ENCODE results near the gene STARD3. TPM values are rescaled to one million over a fixed set of nuclear protein-coding genes. Genes with fewer than 3 reads are reported as not detected.

The STARD3 gene
- total RNA-seq, 1 donor from 2014 or later, result 34.9 TPM

GRCh38 chr17:39618956-39619785 lies 17.8 kb upstream of the STARD3 start:
- DNase-seq (ENCODE audit: low read depth), result no peak

DNA sequence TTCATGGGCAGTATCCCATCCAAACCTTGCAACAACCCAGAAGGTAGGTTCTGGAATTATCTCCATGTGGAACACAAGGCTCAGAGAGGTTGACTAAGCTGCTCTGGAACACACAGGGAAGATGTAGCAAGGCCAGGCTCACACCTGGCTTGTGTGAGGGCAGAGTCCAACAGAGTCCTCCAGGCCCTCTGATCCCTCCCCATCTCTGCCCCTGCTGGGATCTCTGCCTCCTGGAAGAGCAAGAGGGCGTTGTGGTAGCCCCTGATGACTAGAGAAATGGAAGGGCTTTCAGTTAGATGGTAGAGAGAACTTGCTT lies 17.2 kb upstream of the STARD3 start:
- DNase-seq (ENCODE audit: low read depth), result no peak

DNA sequence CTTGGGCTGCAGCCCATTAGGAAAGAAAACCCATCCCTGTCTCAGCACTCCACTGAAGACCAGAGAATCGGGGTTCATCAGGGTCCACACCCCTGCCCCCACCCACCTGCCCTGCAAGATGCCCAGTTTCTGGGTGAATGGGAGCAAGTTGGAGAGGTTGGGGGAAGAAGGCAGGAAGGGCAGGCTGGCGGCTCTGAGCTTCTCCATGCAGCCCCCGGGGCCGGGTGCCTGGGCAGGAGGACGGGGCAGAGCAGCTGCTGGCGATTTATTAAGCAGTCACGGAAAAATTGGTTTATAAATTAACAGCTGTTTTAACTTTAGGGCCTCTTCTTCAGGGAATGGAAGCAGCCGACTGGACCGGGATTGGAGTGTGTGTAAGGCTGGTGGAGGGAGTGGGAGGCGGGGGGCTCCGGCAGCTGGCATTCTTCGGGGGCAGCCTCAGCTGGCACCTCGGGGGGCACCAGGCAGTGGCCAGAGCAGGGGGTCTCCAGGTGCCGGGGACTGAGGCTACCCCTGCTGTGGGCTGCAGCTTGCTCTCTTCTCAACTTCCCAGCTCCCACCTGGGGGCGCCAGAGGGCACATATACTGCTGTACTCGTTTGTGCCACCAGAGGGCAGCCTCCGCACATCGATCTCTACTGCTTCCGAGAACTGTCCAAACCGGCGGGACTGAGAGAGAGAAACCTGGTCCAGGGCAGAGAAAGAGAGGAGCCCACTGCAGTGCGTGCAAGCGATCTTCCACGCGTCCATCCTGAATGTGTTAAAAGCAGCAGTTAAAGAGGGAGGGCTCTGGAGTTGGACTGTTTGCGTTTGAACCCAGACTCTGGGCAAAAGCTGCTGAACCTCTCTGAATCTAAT lies 15.2 kb upstream of the STARD3 start:
- DNase-seq (ENCODE audit: low read depth), result peak; percentile 84

GRCh38 chr17:39622380-39623006 lies 14.5 kb upstream of the STARD3 start:
- no peak for DNase-seq (ENCODE audit: low read depth)

- DNase-seq (ENCODE audit: low read depth), result peak; percentile 85
These were observed 13.5 kb upstream of the STARD3 start for GRCh38 chr17:39623356-39623950.

DNA sequence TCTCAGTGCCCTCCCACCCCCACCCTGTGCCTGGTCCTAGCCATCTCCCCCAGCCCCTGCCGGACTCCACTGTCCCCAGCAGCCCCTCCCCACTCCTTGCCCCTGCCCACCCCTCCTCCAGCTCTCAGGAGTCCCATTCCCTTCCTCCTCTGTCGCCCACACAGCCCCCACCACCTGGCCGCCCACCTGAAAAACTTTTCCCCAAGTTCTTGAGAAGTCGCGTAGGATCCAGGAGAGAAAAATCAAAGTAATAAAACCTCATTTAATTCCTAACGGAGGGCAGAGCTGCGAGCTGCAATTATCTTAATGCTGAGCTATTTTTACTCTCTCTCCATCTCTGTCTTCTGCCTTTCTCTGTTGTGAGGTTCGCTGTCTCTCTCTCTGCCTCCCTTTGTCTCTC lies 12.6 kb upstream of the STARD3 start:
- DNase-seq (ENCODE audit: low read depth), result no peak

DNA sequence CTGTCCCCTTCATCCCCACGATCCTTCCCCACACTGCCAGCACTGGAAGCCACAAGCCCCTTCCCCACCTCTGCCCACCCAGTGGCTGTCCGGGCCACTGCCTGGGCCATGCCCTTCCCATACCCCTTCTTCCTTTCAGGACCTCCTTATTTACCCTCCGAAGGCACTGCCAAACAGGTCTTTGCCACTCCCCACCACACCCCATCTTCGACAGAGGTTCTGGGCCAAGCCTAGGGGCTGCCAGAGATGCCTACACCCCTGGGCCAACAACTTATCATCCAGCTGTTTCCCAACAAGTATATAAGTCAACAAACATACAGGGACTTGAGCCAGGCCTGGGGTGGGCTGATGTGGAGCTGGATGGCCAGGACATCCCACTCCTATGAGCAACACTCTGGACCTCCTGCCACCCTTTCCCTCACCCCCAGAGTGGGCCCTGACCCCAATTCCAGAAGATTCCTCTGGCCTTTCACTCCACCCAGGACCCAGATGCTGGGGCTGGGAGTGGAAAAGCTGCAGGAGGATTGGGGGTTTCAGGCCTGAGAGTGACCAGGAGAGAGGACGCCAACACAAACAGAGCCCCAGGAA lies 11.7 kb upstream of the STARD3 start:
- no peak for DNase-seq (ENCODE audit: low read depth)

GRCh38 chr17:39626171-39627046 lies 10.5 kb upstream of the STARD3 start, which contains the start of gene PPP1R1B:
PPP1R1B (plus strand) TSS chr17:39626952; CDS start chr17:39627393, 441 bp downstream.
- DNase-seq (ENCODE audit: low read depth), result no peak

DNA sequence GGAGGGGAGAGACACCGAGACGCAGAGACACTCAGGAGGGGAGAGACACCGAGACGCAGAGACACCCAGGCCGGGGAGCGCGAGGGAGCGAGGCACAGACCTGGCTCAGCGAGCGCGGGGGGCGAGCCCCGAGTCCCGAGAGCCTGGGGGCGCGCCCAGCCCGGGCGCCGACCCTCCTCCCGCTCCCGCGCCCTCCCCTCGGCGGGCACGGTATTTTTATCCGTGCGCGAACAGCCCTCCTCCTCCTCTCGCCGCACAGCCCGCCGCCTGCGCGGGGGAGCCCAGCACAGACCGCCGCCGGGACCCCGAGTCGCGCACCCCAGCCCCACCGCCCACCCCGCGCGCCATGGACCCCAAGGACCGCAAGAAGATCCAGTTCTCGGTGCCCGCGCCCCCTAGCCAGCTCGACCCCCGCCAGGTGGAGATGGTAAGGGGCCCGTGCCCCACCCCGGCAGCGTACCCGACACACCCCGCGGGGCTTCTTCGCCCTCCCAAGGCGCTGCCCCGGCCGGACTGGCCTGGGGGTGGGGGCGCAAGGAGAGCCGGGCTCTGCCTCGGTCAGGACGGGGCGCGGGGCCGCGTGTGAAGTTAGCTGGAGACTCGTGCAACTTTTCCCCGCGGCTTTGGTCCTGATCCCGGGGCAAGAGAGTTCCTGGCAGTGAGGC lies 9.8 kb upstream of the STARD3 start:
- no peak for DNase-seq (ENCODE audit: low read depth)

- DNase-seq (ENCODE audit: low read depth), result no peak
These were observed 9.0 kb upstream of the STARD3 start for GRCh38 chr17:39627712-39628516.

DNA sequence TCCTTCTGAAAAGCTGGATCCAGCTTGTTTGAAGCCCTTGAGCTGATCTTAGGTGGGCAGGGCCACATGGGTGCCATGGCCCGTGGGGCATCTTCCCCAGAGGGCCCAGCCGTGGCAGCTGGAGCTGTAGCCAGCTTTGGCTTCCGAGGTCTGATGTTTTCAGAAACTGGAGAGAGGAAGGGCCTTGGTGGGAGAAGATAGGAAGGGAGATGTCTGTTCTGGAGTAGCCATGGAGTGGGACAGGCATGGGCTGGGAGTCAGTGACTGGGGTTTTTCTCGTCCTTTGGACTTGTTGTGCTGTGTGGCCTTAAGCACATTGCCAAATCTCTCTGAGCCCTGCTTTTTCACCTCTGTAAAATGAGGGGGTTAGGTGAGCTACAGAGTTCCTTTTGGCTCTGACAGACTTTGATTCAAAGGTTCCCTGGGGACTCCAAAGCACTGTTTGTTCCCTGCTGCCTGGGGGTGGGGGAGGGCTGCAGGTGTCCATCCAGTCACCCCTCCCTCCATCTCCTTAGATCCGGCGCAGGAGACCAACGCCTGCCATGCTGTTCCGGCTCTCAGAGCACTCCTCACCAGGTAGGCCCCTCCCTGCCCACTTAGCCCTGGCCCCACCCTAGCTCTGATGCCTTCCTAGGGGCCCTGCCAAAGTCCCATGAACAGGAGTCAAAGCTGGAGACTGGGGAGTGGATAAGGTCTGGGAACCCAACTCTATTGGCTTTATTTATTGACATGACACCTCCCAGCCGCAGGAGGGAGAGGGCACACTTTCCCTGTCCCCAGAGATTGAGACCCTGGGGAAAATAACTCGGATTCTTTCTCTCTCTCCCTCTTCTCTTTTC lies 8.1 kb upstream of the STARD3 start:
- DNase-seq (ENCODE audit: low read depth), result no peak

DNA sequence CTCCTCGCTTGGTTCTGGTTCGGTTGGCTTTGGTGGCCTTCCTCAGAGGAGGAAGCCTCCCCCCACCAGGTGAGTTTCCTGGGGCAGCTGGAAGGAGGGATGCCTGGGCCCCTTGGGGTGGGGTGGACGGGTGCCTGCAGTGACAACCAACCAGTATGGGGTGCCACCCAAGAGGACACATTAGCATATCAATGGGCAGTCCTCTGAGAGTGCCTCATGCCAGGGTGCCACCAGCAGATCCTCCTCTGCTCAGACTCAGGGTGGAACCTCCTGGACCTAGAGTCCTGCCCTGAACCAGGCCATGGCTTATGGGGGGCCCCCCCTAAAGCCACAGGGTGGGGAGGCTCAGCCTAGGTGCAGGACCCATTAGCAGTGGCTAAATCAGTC lies 7.5 kb upstream of the STARD3 start:
- DNase-seq (ENCODE audit: low read depth), result no peak

DNA sequence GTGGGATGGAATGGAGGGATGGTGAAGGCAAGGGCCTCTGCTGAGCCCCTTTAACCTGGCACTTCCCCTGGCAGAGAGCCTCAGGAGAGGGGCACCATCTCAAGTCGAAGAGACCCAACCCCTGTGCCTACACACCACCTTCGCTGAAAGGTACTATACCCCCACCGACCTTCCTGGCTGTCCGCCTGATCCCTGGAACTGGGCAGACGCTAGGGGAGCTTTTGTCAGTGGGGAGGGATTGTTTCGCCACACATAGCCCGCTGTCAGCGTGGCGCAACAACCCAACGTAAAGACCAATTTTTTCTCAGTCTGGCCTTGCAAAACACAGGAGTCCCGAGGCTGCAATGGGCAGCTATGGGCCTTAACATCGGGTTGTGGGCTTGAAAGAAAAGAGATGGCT lies 7.0 kb upstream of the STARD3 start:
- no peak for DNase-seq (ENCODE audit: low read depth)

DNA sequence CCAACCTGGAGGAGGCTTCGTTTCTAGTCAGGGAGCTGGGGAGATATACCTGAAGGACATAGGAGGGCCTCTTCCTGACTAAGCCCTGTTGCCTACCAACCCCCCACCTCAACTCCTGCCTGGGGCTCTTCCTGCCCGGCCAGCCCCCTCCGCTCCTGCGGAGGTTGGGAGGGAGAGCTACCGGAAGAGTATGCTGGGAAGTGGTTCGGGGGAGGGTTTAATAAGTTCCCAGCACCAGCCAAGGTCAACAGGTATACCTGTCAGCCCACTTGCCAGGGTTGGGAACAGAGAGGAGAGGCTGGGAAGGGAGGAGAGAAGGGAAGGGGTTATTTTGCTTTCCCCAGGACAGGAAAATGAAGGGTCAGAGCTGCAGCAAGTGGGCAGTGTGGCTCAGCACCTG lies 5.5 kb upstream of the STARD3 start:
- no peak for DNase-seq (ENCODE audit: low read depth)

DNA sequence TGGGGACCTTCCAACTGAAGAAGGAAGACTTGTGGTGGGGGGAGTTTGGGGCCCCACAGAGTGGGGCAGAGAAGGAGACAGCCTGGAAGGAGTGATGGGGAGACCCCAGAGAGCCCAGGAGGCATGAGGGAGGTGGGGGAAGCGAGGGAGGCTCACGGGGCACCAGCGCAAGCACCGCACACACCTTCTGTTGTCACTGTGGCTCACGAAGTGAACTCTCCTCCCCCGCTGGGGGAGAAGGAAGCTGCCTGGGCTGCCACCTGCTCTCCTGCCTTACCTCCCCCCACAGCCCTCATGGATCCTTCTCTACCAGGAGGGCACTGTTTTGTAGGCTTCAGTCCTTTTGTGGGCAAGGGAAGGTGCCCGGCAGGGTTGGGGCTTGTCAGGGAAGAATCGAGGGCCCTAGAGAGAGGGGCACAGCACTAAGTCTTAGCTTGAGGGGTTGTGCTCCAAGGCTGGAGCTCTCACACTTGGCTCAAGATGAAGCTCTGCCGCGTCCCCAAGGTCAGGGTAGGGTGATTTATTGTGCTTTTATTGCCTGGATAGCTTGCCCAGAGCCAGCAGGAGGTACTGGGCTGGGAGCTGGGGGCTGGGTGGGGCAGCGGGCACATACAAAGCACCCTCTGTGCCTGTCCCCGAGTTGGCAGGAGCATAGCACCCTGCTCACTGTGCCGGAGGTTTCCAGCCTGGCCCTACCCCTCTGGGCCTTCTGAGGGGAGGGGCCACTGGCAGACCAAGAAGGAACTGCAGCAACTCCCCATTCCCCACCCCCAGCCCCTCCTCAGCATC lies 4.6 kb upstream of the STARD3 start:
- DNase-seq (ENCODE audit: low read depth), result no peak

GRCh38 chr17:39633570-39634183 lies 3.3 kb upstream of the STARD3 start:
- DNase-seq (ENCODE audit: low read depth), result no peak
